NCI-H1930 (cell line): Measurements from ENCODE around the gene ZNF148.

Source experiments
- DNase-seq, 2 experiments: peaks; one replicate each; lab custom pipeline; 2025; lab: John Stamatoyannopoulos, UW

The ZNF148 gene

GRCh38 chr3:125280668-125281361 is 94.3 kb downstream of the ZNF148 start:
- DNase-seq: no peak

GRCh38 chr3:125278155-125278554 is 97.0 kb downstream of the ZNF148 start:
- DNase-seq: no peak

DNA sequence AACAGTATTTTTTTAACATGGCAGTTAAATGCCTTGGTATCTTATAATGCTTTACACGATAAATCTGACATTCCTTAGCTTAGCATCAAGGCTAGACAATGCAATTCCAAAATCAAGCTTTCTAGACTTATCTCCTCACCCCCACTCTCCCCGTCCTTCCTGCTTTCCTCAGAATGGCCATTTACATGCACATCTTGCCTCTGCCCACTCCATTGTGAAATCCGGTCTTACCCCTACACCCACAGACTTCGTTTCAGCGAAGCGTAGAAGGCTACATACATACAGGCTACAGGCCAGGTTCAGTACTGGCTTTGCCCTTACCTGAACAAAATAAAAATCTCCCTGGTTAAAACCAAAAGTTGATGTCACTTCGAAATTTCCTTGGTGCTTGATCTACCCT is 104.0 kb downstream of the ZNF148 start:
- DNase-seq: no peak

GRCh38 chr3:125267460-125267859 is 107.7 kb downstream of the ZNF148 start:
- DNase-seq: no peak

- no peak for DNase-seq
Measured at GRCh38 chr3:125266971-125267370, 108.2 kb downstream of the ZNF148 start.

GRCh38 chr3:125262161-125262560 is 113.0 kb downstream of the ZNF148 start:
- no peak for DNase-seq

GRCh38 chr3:125261031-125261430 is 114.1 kb downstream of the ZNF148 start:
- DNase-seq: peak; percentile 3 to 42

GRCh38 chr3:125260158-125260557 is 115.0 kb downstream of the ZNF148 start:
- no peak for DNase-seq

DNA sequence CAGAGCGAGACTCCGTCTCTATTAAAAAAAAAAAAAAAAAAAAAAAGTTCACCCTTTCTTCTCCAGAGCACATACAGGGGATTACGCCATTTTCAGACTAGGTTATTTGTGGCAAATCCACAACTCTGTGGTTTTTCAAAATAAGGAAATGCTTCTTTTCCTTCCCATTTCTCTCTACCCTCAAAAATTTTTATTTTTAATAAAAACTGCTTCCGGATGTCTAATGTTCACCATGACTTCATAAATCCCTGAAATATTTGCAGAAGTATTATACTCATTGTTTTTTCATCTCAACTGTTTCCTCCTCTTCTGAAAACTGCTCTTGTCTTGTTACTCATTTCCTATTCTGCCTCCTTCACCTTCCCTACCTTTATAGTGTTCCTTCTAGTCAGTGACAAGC is 117.6 kb downstream of the ZNF148 start:
- no peak for DNase-seq

DNA sequence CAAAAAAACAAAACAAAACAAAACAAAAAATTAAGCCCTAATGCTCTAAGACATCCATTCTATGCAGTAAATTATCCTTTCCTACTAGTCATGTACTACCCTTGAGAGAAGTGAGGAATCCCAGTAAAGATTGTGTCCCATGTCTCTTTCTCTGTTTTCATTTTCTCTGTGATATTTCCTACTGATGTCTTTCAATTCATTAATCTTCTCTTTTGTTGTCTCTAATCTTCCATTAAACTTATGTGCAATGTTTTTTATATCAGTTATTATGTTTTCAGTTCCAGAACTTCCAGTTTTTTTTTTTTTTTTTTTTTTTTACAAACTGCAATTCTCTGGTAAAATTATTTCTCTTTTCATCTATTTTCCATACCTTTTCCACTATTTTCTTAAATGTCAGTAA is 118.5 kb downstream of the ZNF148 start:
- DNase-seq: no peak

DNA sequence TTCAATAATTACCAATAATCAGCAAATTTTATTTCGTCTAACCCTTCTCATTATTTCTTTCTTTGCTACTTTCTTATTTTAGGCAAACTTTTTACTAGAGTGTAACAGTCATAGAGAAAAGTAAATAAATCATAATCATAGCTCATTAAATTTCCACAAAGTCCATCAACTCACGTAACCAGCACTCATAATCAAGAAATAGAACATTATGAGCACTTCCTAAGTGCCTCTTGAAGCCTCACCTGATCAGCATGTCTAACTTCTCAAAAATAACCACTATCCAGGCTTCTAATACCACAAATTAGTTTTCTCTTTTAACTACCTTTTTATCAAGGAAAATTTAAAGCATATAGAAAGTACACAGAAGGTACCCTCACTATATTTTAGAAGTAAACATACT is 124.2 kb downstream of the ZNF148 start:
- no peak for DNase-seq

DNA sequence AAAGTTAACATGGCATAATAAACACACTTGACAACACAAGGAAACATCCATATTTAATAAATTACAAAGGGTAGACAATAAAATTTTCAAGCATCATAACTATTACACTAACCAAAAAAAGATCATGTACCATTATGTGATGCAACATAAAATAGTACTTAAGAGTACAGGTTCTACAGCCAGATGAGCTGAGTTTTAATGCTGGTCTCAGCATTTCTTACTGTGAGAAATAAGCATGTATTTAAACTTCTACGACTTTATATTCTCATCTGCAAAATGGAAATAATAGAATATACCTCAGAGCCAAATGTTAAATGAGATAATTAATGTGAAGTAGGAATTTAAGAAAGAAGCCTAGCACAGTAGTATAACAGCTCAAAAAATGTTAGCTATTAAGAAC is 128.9 kb downstream of the ZNF148 start:
- no peak for DNase-seq

GRCh38 chr3:125245521-125245920 is 129.6 kb downstream of the ZNF148 start:
- no peak for DNase-seq

GRCh38 chr3:125240496-125240895 is 134.6 kb downstream of the ZNF148 start:
- DNase-seq: no peak

DNA sequence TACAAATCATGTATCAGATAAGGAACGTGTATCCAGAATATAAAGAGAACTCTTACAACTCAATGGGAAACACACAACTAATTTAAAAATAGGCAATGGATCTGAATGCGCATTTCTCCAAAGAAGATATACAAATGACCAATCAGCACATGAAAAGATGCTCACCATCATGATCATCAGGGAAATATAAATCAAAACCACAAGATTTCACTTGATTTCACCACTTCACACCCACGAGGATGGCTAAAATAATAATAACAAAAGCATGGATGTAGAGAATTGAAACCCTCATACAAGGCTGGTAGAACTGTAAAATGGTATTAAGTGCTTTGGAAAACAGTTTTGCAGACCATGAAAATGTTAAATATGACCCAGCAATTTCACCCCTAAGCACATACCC is 135.9 kb downstream of the ZNF148 start:
- no peak for DNase-seq

DNA sequence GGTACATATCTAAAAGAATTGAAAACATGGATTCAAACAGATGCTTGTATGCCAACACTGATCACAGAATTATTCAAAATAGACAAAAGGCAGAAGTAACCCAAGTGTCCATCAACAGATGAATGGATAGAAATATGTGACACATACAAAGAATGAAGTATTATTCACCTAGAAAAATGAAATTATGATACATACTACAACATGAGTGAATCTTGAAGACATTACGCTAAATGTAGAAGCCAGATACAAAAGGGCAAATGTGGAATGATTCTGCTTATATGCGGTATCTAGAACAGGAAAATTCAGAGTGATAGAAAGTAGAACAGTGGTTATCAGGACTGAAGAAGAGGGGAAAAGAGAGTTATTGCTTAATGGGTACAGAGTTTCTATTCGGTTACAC is 136.4 kb downstream of the ZNF148 start:
- DNase-seq: no peak

- DNase-seq: no peak
Measured at GRCh38 chr3:125236331-125236903, 138.7 kb downstream of the ZNF148 start.

DNA sequence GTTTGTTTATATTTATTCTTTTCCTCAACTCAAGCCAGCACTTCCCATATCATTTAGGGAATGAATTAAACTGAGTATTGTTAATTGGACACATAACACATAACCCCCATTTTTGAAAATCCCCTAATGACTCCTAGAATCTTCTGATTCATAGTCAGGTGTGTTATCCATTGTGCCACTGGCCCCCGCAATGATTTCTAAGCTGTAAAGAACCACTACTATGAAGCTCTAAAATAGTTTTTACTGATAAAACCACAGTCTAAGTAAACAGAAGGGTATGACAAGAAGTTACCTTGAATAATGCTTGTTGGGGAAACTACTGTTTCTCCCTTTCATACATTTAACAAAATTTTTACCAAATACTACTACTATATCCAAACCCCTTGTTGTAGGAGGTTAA is 140.3 kb downstream of the ZNF148 start:
- no peak for DNase-seq

- DNase-seq: no peak
Measured at GRCh38 chr3:125232401-125232800, 142.7 kb downstream of the ZNF148 start.

DNA sequence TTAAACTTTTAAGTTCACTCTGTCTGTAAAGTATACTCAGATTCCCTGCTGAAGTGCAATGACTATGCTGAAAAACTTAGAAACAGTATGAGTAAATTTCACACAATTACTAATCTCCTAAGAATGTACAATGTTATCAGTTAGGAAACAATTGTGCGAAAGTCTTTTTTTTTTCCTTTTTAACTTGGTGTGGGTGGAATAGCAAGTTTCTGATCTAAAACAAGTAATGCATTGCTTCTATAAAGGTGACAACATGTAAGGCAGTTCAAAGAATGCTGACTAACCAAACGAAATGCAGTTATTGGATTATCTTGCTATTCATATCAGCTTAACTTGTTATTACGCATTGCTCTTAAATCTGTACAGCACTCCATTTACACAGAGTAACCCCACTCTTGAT is 143.2 kb downstream of the ZNF148 start:
- DNase-seq: no peak

DNA sequence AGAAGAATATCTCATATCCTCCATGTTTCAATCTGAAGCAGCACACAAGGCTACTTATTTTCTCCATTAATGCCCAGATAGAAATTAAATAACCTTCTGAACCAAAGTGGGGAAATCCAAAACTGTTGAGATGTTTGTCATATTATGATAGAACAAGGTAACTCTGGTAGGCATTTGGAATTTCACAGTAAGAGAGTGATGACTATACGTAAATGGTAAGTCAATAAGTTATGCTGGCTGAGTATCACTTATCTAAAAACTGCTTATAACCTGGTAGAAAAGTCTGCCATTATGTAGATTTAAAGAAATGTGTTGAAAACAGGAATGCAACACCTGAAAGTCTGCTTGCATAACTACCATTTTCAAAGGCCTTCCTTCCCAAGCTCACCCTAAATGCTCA is 145.4 kb downstream of the ZNF148 start:
- DNase-seq: no peak

DNA sequence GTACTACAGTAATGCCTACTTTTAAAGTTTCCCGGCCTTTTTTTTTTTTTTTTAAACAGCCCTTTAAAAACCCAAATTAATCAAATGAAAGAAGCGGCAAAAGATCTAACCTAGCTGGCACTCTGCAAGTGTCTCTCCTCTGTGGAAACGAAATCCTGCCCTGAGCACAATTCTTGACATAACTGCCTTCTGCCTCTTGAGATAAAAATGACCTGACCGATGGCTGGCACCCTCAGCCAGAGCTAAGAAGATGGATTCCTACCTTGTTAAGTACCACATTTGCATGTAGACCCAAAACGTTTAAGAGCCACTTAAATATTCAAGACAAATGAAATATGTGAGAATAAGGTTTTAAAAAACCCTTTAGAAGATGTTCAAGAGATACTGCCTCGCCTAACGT is 146.0 kb downstream of the ZNF148 start:
- DNase-seq: no peak

GRCh38 chr3:125221831-125222230 is 153.3 kb downstream of the ZNF148 start:
- DNase-seq: no peak
